GM21737 (cell line): ENCODE data around the gene FGF22.
"Not testable (repeated sequence)": the region's sequence is repeated elsewhere in the genome, so short reads cannot be mapped to it uniquely, and the experiment has no call there.

Source experiments
- ATAC-seq: cut with Tn5 transposase; IDR thresholded peaks from one replicate; pipeline ENCODE4 v1.9.1; 2021; ENCODE audit warnings: mild to moderate bottlenecking, moderate library complexity; ENCODE audit not compliant: unreplicated experiment

Gene FGF22

DNA sequence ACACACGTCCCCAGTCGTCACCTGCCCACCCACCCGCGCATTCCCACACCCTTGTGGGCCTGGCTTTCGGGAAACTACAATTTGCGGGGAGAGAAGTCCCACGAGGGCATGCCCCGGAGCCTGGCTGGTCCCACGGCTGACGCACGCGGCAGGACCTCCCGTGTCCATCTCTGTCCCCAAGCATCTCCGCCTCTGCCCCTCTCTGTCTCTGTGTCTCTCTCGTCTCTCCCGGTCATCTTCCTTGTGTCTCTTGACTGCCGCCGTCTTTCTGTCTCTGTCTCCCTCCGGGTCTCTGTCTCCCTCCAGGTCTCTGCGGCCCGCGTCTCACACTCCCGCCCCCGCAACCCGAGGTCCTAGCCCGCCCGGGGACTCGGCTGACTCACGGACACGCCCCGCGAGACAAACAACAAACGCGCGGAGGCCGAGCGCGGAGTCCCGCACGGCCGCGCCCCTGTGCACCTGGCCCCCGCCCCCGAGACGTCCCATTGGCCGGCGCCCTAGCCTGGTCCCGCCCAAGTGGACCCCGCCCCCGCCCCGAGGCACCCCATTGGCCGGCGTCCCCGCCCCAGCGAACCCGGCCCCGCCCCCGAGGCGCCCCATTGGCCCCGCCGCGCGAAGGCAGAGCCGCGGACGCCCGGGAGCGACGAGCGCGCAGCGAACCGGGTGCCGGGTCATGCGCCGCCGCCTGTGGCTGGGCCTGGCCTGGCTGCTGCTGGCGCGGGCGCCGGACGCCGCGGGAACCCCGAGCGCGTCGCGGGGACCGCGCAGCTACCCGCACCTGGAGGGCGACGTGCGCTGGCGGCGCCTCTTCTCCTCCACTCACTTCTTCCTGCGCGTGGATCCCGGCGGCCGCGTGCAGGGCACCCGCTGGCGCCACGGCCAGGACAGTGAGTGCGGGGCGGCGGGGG is at the start of gene FGF22:
Gene FGF22 (plus strand): TSS at position 627 of the 908 bp plus-strand sequence. CDS start 47 bp downstream, at position 674.
- peak; percentile 65 for ATAC-seq

GRCh38 chr19:590396-590745 is 49.3 kb upstream of the FGF22 start:
- ATAC-seq: no peak

- no peak for ATAC-seq
Measured at GRCh38 chr19:590750-591098, 49.0 kb upstream of the FGF22 start.

DNA sequence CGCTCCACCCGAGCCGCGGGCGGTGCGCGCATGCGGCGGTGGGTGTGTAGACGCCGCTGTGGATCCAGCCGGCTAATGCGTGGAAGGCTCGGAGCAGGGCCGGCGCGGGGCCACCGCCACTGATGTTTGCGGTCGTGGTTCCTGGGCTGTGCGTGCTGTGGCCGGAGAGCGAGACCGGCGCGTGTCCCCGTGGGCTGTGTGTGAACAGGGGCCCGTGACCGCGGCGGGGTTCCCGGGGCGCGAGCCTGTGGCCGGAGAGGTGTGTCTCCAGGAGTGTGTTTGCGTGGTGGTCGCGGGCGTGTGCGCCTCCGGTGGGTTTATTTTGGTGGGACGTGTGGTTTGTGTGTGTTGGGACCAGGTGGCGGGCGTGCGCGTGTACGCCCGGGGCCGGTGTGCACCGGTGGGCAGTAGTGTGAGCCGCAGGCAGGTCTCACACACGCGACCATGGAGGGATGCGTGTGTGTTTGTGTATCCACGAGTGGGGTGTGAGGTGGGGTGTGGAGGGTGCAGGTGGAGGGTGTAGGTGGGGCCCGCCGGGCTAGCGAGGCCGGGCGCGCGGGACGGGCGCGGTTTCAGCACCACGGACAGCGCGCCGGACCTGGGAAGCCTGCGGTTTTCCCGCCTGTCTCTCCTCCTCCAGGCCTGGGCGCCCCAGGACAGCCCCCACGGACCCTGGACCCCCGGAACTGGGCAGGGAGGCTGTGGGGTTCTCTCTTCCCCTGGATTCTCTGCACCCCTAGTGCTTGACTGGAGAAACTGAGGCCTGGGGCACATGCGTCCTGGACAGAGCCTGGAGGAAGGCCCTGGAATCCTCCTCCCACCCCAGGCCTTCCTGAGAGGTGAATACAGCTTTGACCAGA is 48.4 kb upstream of the FGF22 start:
- no peak for ATAC-seq

- ATAC-seq: no peak
Measured at GRCh38 chr19:592101-592500, 47.6 kb upstream of the FGF22 start.

DNA sequence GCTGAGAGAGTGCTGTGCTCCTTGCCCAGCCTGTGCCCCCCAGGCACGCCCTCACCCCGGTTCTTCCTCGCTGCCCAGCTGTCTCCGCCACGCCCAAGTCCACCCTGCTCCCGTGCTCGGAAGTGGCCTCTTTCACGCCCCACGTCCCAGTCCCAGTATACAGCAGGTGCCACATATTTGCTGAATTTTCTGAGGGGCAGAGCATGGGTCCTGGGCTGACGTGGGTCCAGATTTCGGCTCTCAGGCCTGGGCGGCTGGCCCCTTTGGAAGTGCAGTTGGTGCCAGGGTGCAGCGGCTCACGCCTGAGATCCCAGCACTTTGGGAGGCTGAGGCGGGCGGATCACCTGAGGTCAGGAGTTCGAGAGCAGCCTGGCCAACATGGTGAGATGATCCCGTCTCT is 46.6 kb upstream of the FGF22 start:
- no peak for ATAC-seq

- no peak for ATAC-seq
Measured at GRCh38 chr19:593505-593904, 46.2 kb upstream of the FGF22 start.

DNA sequence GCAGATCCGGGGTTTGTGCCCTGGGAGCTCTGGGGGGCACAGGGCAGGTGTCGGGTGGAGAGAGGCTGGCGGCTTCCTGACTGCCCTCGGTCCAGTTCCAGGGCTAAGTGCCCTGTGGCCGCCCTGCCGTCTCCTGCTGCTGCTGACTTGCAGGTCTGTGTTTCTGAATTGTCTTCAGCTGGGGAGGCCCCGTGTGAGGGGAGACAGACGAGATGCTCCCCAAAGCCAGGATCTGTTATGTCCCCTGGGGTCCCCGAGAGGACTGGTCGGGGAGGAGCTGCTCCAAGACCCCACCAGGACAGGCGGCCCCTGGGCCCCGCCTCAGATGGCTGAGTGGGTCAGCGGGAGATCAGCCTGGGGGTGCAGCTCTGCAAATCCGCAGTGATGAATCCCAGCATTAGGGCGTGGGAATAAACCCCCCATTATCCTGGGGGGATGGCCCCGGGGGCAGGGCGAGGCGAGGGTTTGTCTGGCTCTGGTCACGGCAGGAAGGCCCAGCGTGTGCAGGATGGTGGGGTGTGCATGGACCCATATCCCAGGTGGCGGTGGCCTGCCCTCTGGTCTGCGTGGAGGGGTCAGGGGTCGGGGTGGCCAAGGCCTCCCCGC is 45.3 kb upstream of the FGF22 start:
- ATAC-seq: no peak

GRCh38 chr19:595326-596262 is 44.1 kb upstream of the FGF22 start:
- ATAC-seq: no peak

- ATAC-seq: no peak
Measured at GRCh38 chr19:596263-596655, 43.4 kb upstream of the FGF22 start.

DNA sequence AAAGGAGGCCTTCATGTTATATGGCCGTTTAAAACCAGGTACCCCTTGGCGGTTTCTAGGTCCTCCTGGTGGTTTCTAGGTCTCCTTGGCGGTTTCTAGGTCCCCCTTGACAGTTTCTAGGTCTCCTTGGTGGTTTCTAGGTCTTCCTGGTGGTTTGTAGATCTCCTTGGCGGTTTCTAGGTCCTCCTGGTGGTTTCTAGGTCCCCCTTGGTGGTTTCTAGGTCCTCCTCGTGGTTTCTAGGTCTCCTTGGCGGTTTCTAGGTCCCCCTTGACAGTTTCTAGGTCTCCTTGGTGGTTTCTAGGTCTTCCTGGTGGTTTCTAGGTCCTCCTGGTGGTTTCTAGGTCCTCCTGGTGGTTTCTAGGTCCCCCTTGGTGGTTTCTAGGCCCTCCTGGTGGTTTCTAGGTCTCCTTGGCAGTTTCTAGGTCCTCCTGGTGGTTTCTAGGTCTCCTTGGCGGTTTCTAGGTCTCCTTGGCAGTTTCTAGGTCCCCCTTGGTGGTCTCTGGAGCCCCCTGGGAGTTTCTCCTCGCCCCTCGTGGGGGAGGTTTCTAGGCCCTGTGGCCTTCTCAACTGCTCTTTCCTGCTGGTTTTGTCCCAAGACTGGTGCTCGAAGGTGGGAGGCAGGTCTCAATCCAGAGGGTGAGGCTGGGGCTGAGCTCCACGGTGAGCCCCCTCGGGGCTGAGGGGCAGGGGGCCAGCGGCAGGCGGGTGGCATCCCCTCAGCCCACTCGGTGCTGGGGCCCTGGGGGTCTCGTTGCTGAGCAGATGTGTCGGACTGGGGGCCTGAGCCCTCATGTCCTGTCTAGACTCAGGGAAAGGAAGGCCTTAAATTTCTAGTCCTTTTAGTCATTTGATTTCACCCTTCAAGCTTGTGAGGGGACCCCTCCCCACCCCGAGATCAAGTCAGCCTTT is 42.0 kb upstream of the FGF22 start:
- ATAC-seq: no peak

DNA sequence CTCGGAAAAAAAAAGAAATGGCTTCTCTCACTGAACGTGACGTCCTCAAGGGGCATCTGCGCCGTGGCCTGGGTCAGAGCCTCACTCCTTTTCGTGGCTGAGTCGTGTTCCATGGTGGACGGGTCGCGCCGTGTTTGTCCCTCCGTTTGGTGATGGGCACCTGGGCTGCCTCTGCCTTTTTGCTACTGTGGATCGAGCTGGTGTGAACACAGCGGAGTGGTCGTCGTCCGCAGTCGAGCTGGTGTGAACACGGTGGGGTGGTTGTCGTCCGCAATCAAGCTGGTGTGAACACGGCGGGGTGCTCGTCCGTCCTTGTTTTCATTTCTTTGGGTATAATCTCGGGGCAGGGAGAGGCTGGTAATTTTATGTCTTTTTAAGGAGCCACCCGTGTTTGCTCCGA is 38.4 kb upstream of the FGF22 start:
- ATAC-seq: no peak

GRCh38 chr19:601790-602189 is 37.9 kb upstream of the FGF22 start:
- ATAC-seq: no peak

GRCh38 chr19:602391-603301 is 37.0 kb upstream of the FGF22 start:
- ATAC-seq: no peak

DNA sequence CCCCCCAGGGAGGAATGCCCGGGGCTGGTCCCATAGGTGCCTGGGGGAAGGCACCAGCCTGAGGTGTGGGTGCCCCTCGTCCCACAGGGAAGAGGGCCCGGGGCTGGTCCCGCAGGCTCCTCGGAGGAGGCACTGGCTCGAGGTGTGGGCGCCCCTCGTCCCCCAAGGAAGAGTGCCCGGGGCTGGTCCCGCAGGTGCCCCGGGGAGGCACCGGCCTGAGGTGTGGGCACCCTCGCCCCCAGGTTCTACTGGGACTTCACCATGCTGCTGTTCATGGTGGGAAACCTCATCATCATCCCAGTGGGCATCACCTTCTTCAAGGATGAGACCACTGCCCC is 36.4 kb upstream of the FGF22 start:
- not testable (repeated sequence) for ATAC-seq

DNA sequence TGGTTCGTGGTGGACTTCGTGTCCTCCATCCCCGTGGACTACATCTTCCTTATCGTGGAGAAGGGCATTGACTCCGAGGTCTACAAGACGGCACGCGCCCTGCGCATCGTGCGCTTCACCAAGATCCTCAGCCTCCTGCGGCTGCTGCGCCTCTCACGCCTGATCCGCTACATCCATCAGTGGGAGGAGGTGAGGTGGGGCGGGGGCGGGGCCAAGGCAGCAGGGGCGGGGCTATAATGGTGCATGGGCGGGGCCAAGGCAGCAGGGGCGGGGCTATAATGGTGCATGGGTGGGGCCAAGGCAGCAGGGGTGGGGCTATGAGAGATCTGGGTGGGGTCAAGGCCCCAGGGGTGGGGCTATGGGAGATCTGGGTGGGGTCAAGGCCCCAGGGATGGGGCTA is 35.9 kb upstream of the FGF22 start:
- not testable (repeated sequence) for ATAC-seq

GRCh38 chr19:604355-604754 is 35.3 kb upstream of the FGF22 start:
- no peak for ATAC-seq
